PFSK-1 (cell line): ENCODE data around the gene CARD6.

Source experiments
- FOXP2 ChIP-seq: optimal IDR thresholded peaks from 2 replicates; pipeline ENCODE3; 2011; ENCODE audit warnings: borderline replicate concordance, control low read depth, inconsistent platforms; ENCODE audit not compliant: insufficient read depth; ENCODE audit errors: extremely low read length, extremely low read depth
- POLR2AphosphoS5 ChIP-seq: IDR thresholded peaks from 2 replicates; pipeline ENCODE4 v1.6.1; 2012; ENCODE audit warnings: low read depth, mild to moderate bottlenecking, control low read depth, low read length, moderate library complexity
- REST ChIP-seq, 2 experiments: IDR thresholded peaks; 2 replicates each; pipeline versions ENCODE4 v1.6.1 to v1.8.0; 2011 to 2012; ENCODE audit warnings: low read depth in 2 of 2, low read length in 2 of 2, control low read depth in 1 of 2, inconsistent platforms in 1 of 2, mild to moderate bottlenecking in 1 of 2, moderate library complexity in 1 of 2; ENCODE audit not compliant: insufficient read depth in 1 of 2
- SIN3A ChIP-seq: IDR thresholded peaks from 2 replicates; pipeline ENCODE4 v1.6.1; 2012; ENCODE audit warnings: mild to moderate bottlenecking, low read length, moderate library complexity, borderline replicate concordance; ENCODE audit not compliant: insufficient read depth
- TAF1 ChIP-seq: IDR thresholded peaks from 2 replicates; pipeline ENCODE4 v1.6.1; 2012; ENCODE audit warnings: low read length, control low read depth, borderline replicate concordance; ENCODE audit not compliant: insufficient read depth

CARD6 gene

GRCh38 chr5:40882291-40882690 is 41.1 kb downstream of the CARD6 start:
- TF ChIP-seq REST (IDR thresholded peaks at IDR 0.05; ENCODE audit: insufficient read depth in 1 of 2, low read depth in 2 of 2, low read length in 2 of 2) (no peak), FOXP2 (no peak), TAF1 (no peak), SIN3A (no peak), POLR2AphosphoS5 (no peak)

- TF ChIP-seq POLR2AphosphoS5 (no peak), TAF1 (no peak), FOXP2 (no peak), REST (IDR thresholded peaks at IDR 0.05; ENCODE audit: insufficient read depth in 1 of 2, low read depth in 2 of 2, low read length in 2 of 2) (no peak), SIN3A (no peak)
Observed at GRCh38 chr5:40904205-40904993, 63.2 kb downstream of the CARD6 start.

- TF ChIP-seq POLR2AphosphoS5 (no peak), REST (IDR thresholded peaks at IDR 0.05; ENCODE audit: insufficient read depth in 1 of 2, low read depth in 2 of 2, low read length in 2 of 2) (no peak), FOXP2 (no peak), TAF1 (no peak), SIN3A (no peak)
Observed at GRCh38 chr5:40904994-40905306, 63.8 kb downstream of the CARD6 start.

GRCh38 chr5:40906351-40906751 is 65.2 kb downstream of the CARD6 start:
- TF ChIP-seq SIN3A = no peak
- TF ChIP-seq FOXP2 = no peak
- no peak for TF ChIP-seq TAF1
- TF ChIP-seq REST (IDR thresholded peaks at IDR 0.05; ENCODE audit: insufficient read depth in 1 of 2, low read depth in 2 of 2, low read length in 2 of 2) = no peak
- no peak for TF ChIP-seq POLR2AphosphoS5
